Measurements from ENCODE around the gene IQCF6.
"Not testable (repeated sequence)": the region's sequence is repeated elsewhere in the genome, so short reads cannot be mapped to it uniquely, and the experiment has no call there.

Gene IQCF6

DNA sequence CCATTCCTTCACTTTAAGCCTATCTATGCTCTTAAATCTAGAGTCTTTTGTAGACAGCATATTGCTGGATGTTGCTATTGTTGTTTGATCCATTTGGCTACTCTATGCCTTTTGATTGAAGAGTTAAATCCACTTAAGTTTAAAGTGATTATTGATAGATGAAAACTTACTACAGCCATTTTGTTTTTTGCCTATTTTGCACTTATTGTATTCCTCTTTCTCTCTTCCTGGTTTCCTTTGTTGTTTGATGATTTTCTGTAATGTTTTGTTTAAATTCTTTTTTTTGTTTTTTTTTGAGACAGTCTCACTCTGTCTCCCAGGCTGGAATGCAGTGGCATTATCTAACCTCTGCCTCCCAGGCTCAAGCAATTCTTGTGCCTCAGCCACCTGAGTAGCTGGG, 19.8 kb downstream of the IQCF6 start:
- DNase-seq: no peak

DNA sequence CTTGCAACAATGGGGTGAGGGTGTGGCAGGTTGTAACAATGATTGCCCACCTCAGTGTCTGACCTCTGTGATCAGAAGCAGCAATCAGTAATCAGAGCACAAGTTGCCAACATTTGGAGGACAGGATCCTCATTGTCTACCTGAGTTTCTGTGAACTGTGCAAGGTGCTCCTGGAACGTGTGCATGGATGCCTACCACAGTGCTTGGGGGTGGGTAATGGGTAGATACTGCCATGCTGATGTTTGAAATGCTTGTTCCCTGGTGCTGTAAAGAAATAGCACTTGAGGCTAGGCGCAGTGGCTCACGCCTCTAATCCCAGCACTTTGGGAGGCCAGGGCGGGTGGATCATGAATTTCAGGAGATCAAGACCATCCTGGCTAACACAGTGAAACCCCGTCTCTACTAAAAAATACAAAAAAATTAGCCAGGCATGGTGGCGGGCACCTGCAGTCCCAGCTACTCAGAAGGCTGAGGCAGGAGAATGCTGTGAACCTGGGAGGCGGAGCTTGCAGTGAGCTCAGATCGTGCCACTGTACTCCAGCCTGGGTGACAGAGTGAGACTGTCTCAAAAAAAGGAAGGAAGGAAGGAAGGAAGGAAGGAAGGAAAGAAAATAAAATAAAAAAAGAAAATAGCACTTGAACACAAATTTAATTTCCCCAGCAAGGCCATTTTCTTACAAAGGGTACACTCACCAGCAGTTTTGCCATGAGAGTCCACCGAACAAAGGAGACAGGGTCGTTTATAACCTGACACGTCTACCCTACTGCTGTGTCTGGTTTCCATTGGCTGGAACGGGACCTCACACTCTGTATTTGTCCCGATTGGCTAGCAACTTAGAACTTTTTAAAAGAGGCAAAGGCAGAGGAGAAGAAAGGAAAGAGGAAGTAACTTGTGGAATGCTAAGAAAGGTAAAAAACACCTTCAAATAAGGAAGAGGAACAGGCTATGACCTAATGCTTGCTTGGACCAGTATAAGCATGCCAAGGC, 25.0 kb downstream of the IQCF6 start:
- not testable (repeated sequence) for DNase-seq

DNA sequence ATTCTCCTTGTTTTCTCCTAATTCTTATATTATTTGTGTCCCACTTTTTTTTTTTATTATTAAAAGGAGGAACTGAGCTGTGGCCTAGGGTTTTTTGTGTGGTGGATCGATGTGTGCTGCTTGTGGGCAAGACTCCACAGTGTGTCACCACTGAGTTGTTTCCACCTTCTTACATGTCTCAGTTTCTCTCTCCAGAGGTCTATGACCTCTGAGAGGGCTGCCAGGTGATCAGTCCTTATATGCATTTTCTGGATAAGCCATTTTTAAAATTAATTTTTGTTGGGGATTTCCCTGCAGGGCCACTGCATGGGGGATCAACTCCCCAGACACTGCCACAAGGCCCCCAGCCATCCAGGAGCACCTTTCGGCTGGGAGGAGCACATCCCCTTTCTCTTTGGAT, 27.8 kb downstream of the IQCF6 start:
- DNase-seq: no peak

DNA sequence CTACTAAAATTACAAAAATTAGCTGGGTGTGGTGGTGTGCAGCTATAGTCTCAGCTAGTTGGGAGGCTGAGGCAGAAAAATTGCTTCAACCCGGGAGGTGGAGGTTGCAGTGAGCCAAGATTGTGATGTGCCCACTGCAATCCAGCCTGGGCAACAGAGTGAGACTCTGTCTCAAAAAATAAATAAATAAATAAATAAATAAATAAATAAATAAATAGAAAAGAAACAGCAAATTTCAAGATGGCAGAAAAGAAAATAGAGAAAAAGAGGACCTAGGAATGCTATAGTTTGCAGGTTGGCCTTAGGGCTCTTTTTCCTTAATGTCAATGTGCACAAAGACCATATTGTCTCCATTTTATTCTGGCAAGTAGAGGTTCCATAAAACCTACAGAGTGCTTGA, 28.2 kb downstream of the IQCF6 start:
- DNase-seq: no peak

DNA sequence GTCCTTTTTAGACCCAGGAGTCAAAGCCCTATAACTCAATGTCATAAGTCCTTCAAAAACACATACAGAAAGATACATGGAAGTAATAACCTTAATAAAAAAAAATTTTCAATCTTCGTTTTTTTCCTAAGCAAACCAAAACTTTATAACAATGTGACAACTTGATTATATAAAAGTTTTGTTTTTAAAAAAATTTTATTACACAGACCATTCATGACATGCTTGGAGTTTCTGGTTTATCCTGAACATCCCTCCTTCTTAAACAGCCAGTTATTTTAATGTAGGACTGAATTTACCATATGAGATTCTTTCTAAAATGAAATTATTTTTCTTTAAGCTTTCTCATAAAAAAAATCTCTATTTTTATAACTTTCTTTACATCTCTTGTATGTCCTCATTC, 30.7 kb downstream of the IQCF6 start:
- no peak for DNase-seq

DNA sequence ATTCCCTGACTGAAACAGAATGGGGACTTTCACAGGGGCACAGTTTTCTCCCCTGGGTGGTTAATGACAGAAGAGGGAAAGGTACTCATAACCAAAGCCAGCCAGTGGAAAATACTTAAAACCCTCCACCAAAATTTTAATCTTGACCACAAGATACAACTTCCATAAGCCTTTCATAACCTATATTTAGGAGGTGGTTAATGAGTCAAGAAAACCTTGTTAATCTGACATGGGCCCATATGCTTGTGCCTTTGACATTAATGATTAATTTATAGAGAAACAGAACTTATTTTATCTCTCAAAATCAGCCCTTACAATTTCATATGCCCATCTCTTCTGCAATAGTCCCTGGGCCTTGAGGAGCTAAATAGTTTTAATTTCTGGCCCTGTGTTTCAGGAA, 31.2 kb downstream of the IQCF6 start:
- no peak for DNase-seq

DNA sequence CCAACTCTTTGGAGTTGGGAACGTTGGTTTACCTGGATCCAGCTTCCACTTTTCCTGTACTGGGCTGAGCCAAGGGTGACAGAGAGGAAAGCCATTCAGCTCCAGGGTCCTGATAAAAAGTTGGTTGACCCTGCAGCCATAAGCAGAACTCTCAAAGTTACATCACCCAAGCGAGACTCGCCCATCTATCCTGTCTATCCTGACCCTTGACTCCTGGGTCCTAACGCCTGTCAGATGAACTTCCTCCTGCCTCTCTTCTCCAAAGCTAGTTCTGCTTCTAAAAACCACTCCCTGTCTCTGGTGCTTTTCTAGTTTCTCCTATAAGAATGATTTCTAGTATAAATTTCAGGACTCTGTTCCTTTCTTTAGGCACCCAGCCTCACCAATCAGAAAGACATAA, 36.1 kb downstream of the IQCF6 start:
- not testable (repeated sequence) for DNase-seq

DNA sequence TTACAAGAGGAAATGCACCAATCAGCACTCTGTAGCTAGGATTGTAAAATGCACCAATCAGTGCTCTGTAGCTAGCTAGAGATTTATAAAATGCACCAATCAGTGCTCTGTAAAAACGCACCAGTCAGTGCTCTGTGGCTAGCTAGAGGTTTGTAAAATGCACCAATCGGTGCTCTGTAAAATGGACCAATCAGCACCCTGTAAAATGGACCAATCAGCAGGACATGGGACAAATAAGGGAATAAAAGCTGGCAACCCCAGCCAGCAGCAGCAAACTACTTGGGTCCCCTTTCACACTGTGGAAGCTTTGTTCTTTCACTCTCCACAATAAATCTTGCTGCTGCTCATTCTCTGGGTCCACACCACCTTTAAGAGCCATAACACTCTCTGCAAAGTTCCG, 36.7 kb downstream of the IQCF6 start:
- DNase-seq: not testable (repeated sequence)

DNA sequence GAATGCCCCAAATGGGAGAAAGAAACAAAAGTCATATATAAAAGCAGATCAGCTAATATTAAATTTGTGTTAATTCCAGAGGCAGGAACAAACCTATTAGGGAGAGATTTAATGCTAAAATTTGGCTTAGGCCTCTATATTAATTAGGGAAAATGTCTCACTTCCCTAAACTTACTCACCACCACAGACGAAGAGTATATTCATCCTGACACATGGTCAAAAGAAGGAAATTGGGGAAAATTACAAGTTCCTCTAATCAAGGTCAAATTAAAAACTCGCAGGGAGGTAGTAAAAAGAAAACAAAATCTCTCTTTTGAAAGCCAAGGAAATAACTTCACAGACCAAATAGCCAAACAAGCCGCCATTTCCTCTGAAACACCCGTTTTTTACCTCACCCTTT, 39.9 kb downstream of the IQCF6 start:
- no peak for DNase-seq

DNA sequence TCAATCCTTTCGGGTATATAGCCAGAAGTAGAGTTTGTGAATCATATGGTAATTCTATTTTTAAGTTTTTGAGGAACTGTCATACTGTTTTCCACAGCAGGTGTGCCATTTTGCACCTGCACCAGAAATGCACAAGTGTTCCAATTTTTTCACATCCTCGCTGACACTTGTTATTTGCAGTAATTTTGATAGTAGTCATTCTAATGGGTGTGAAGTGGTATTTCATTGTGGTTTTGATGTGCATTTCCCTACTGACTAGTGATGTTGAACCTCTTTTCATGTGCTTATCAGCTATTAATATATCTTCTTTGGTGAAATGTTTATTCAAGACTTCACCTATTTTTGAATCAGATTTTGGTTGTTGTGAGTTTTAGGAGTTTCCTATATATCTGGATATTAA, 43.1 kb downstream of the IQCF6 start:
- no peak for DNase-seq

DNA sequence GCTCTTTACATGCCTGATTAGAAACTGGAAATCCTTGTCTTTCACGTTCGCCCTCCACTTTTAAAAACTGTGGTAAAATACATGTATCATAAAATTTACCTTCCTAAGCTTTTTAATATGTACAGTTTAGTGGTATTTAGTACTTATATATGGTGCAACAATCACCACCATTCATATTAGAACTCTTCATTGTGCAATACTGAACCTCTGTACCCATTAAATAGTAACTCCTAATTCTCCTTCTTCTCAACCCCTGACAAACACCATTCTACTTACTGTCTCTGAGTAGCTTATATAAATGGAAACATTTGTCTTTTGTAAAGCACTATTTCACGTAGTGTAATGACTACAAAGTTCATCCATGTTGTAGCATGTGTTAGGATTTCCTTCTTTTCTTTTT, 44.0 kb downstream of the IQCF6 start:
- DNase-seq: no peak

DNA sequence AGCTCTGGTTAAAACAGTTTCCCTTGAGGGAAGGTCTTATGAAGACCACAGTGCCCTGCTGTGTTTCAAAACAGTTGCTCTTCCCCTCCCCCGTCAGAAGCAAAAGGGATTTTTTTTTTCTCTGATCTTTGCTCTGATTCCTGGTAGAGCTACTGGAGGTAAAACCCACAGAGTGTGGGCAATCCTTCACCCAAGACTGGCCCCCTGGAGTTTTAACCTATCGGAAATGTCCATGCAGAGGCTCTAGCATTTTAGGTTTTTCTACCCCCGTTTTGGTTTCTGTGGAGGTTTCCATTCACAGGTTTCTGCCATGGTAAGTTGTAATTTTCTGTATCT, 44.5 kb downstream of the IQCF6 start:
- no peak for DNase-seq

DNA sequence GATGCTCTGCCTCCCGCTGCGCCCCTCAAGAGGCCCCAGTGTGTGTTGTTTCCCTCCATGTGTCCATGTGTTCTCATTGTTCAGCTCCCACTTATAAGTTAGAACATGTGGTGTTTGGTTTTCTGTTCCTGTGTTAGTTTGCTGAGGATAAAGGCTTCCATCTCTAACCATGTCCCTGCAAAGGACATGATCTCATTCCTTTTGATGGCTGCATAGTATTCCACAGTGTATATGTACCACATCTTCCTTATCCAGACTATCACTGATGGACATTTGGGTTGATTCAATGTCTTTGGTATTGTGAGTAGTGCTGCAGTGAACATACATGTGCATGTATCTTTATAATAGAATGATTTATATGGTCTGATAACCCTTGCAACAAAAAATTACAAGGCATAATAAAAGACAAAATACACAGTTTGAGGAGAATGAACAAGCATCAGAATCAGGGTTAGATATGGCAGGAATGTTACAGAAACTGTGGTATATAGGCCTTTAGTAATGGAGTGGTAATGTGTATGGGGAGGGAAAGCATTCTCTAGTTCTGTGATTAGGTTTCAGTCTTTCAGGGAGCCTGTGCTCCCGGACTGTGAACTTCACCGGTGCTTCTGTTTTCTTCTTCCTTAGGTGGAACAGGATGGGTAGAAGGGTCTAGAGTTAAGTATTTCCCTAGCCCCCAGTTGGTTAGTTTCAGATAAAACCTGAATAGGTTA, 45.0 kb downstream of the IQCF6 start:
- DNase-seq: no peak

DNA sequence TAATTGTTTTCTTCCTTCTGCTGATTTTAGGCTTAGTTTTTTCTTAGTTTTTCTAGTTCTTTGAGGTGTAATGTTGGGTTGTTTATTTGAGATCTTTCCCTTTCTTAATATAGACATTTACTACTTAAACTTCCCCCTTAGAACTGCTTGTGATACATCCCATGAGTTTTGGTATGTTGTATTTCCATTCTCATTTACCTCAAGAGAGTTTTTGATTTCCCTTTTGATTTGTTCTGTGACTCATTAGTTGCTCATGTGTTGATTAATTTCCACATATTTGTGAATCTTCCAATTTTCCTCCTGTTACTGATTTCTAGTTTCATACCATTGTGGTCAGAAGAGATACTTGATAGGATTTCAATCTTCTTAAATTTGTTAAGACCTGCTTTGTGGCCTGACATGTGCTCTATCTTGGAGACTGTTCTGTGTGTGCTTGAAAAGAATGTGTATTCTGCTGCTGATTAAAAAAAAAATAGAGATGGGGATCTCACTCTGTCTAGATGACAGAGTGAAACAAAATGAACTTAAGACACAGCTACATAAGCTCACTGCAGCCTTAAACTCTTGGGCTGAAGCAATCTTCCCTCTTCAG, 49.9 kb downstream of the IQCF6 start:
- no peak for DNase-seq
